Activated CD4-positive, alpha-beta memory T cell treated with anti-CD3 and anti-CD28 coated beads, Interleukin-2, amount 10 ng/mL, durations not matched to agents 7 days and 5 days (primary cell): Measurements from ENCODE around the gene MAD1L1. TPM values are rescaled to one million over a fixed set of nuclear protein-coding genes. Genes with fewer than 3 reads are reported as not detected.
A peak's percentile ranks its signal among the peaks of the same experiment; 100 is the strongest.

ENCODE experiments used
- CTCF ChIA-PET: fragments of 350-600 bp; sonication (Branson Sonifier 250); formaldehyde crosslinking; loops from one replicate; lab custom pipeline; 2021; ENCODE audit warnings: antibody characterized with exemption, inconsistent platforms; lab: Charles Lee
- POLR2A ChIA-PET: fragments of 350-600 bp; sonication (Branson Sonifier 250); formaldehyde crosslinking; loops from one replicate; lab custom pipeline; 2021; ENCODE audit warnings: antibody characterized with exemption; lab: Charles Lee
- DNase-seq: peaks from one replicate; pipeline ENCODE4 v3.0.0-alpha.2; 2020
- H3K27ac Mint-ChIP-seq: one replicate; pipeline ENCODE4 v1.8.0; 2021; ENCODE audit warnings: mild to moderate bottlenecking, mixed read lengths
- H3K27me3 Mint-ChIP-seq: one replicate; pipeline ENCODE4 v1.8.0; 2021; ENCODE audit warnings: mixed read lengths
- H3K36me3 Mint-ChIP-seq: one replicate; pipeline ENCODE4 v1.8.0; 2021; ENCODE audit warnings: low read depth, mixed read lengths
- H3K4me1 Mint-ChIP-seq: one replicate; pipeline ENCODE4 v1.8.0; 2021; ENCODE audit warnings: mixed read lengths
- H3K4me3 Mint-ChIP-seq: one replicate; pipeline ENCODE4 v1.8.0; 2021; ENCODE audit warnings: mild to moderate bottlenecking, mixed read lengths
- H3K9me3 Mint-ChIP-seq: one replicate; pipeline ENCODE4 v1.8.0; 2021; ENCODE audit warnings: mixed read lengths
- total RNA-seq, 2 experiments: library from RNA; stranded (reverse); gene quantifications; one replicate each; pipeline ENCODE4 v1.2.3, GENCODE V29; 2021

MAD1L1 gene
- total RNA-seq, 2 experiments from 2014 or later, result 120 to 136 TPM

DNA sequence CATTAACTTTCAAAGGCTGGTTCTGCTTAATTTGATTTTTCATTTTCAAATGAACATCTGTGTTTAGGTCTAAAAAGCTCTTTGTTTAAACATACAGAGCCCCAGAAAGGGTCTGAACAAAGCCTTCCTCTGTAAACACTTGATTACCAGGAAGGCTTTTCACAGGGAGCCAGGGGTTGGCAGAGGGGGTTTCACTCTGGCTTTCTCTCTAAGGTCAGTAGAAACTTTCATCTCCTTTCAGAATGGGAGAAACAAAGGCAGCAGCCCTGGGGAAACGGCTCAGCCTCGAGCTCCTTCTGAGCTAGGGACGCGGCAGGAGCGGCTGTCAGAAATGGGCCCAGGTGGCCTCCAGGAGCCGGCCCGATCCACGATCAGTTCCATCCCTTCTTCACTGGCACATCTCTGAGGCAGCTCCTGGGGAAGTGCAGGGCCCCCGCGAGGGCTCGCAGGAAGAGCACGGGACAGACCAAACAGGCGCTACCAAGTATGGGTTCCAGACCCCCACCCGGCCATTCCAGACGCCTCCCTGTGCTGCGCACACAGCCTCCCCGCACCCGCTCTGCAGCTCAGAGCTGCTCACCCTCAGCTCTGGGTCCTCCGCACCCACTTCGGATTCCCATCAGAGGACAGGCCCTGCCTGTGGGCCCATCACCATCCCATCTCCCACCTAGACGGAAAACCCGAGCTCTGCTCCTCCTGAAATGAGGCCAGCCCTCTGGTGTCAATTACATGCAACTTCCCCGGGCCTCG lies 124.1 kb downstream of the MAD1L1 start:
- DNase-seq, result no peak
- no peak overlapping the region for H3K27ac Mint-ChIP-seq
- H3K4me1 Mint-ChIP-seq, result peaks cover 36% of the 10 kb centered on the region
- ChIA-PET POLR2A (no interaction called here), CTCF (interaction anchor here (1.3 to 1.5 kb wide), 2 partner anchors 9 to 11 kb away, joined by 3 read pairs; no protein-coding TSS in a partner anchor)
- peaks cover 2% of the 10 kb centered on the region for H3K36me3 Mint-ChIP-seq
- no peaks in the 10 kb centered on the region for H3K27me3 Mint-ChIP-seq
- no peaks in the 10 kb centered on the region for H3K9me3 Mint-ChIP-seq
- no peak overlapping the region for H3K4me3 Mint-ChIP-seq

GRCh38 chr7:2108071-2108455 lies 124.7 kb downstream of the MAD1L1 start:
- Mint-ChIP-seq H3K27me3 (no peaks in the 10 kb centered on the region), H3K4me3 (no peak overlapping the region), H3K4me1 (peaks cover 36% of the 10 kb centered on the region), H3K27ac (no peak overlapping the region), H3K9me3 (no peaks in the 10 kb centered on the region), H3K36me3 (no peaks in the 10 kb centered on the region)
- CTCF ChIA-PET, result interaction anchor here (1.3 to 1.5 kb wide), 2 partner anchors 9 to 12 kb away, joined by 3 read pairs; no protein-coding TSS in a partner anchor
- POLR2A ChIA-PET, result no interaction called here
- DNase-seq, result no peak

DNA sequence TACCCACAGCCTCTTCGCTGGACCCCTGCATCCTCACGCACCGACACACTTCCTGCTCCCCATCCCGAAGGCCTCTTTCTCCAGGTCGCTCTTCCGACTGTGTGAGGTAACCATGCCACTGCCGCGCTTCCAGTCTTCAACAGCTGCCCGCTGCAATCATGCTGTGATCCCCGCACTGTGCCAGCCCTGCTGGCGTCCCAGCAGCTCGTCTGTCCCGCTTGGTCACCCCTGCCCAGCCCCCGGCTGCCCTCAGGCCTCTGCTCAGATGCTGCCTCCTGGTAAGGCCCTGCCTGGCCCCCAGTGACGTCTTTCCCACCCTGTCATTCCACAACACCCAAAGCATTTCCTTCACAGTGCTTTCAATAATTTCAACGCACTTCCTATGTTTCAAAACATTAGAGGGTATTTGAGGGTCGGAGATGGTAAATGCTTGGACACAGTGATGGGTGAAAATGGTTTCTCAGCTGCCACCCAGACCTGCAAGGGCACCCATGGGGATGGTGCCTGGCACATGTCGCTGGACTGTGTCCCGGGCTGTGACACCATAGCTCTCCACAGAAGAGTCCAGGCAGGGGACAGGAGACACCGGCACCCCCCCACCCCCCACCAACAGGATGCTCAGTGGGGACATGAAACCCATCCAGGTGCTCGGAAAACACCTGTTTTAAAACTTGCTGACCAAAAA lies 125.2 kb downstream of the MAD1L1 start:
- POLR2A ChIA-PET, result no interaction called here
- peaks cover 3% of the 10 kb centered on the region for H3K36me3 Mint-ChIP-seq

GRCh38 chr7:2106924-2107323 lies 125.8 kb downstream of the MAD1L1 start:
- DNase-seq, result no peak
- Mint-ChIP-seq H3K27me3 (no peaks in the 10 kb centered on the region), H3K4me3 (no peak overlapping the region), H3K36me3 (peaks cover 6% of the 10 kb centered on the region), H3K4me1 (peaks cover 34% of the 10 kb centered on the region), H3K27ac (no peak overlapping the region), H3K9me3 (no peaks in the 10 kb centered on the region)
- ChIA-PET POLR2A (no interaction called here), CTCF (no interaction called here)

More for the DNA sequence above, 125.2 kb downstream of the MAD1L1 start:
- Mint-ChIP-seq H3K27me3 (no peaks in the 10 kb centered on the region), H3K4me3 (no peak overlapping the region), H3K9me3 (no peaks in the 10 kb centered on the region), H3K27ac (no peak overlapping the region), H3K4me1 (peaks cover 35% of the 10 kb centered on the region)
- CTCF ChIA-PET, result interaction anchor here (1.5 kb wide), 1 partner anchor 8 kb away, joined by 3 read pairs; no protein-coding TSS in a partner anchor
- DNase-seq, result no peak

DNA sequence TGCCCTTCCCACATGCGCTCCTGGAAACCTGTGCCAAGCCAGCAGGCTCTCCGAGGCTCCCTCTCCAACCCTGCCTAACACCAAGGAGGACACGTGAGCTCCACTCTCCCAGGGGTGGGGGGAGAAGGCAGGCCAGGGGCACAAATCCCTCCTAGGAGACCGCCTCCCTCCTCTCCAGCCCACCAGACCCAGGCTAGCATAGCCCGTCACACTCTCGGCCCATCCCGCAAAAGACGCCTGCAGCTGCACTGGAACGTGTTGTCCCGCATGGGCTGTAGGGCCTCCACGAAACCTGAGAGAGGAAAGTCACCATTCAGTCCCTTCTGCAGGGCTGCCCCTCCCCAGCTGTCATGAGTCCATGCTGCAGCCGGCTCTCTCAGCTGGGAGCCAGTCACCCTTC lies 126.3 kb downstream of the MAD1L1 start:
- CTCF ChIA-PET, result no interaction called here
- POLR2A ChIA-PET, result no interaction called here

GRCh38 chr7:2105917-2106316 lies 126.8 kb downstream of the MAD1L1 start:
- Mint-ChIP-seq H3K9me3 (no peaks in the 10 kb centered on the region), H3K4me3 (no peak overlapping the region), H3K36me3 (peaks cover 6% of the 10 kb centered on the region), H3K27me3 (no peaks in the 10 kb centered on the region), H3K27ac (no peak overlapping the region), H3K4me1 (peaks cover 28% of the 10 kb centered on the region)
- POLR2A ChIA-PET, result no interaction called here
- no peak for DNase-seq
- CTCF ChIA-PET, result no interaction called here

More for the DNA sequence above, 126.3 kb downstream of the MAD1L1 start:
- peaks cover 6% of the 10 kb centered on the region for H3K36me3 Mint-ChIP-seq
- no peak overlapping the region for H3K27ac Mint-ChIP-seq
- H3K27me3 Mint-ChIP-seq, result no peaks in the 10 kb centered on the region
- H3K4me1 Mint-ChIP-seq, result peaks cover 31% of the 10 kb centered on the region
- DNase-seq, result no peak
- H3K9me3 Mint-ChIP-seq, result no peaks in the 10 kb centered on the region
- no peak overlapping the region for H3K4me3 Mint-ChIP-seq

DNA sequence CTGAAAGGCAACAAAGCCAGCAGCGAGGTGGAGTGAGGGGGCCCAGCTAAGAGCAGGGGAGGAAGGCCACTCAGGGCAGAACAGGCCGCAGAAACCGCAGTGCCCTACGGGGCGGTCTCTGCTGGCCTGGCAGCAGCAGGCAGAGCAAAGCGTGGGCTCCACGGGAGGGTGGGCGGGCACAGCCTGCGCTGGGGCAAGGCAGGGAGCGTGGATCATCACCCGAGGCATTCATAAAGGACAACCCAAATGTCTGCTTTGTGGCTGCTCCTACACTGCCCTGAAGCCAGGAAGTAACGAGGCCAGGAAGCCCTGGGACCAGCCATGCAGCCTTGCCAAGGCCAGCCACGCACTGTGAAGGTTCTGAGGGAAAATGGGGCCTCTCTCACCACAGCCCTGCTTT lies 127.5 kb downstream of the MAD1L1 start:
- ChIA-PET POLR2A (no interaction called here), CTCF (interaction anchor here (1.0 kb wide), 1 partner anchor 15 kb away, joined by 3 read pairs; no protein-coding TSS in a partner anchor)
- peaks cover 6% of the 10 kb centered on the region for H3K36me3 Mint-ChIP-seq
- H3K27me3 Mint-ChIP-seq, result no peaks in the 10 kb centered on the region
- H3K9me3 Mint-ChIP-seq, result no peaks in the 10 kb centered on the region
- no peak overlapping the region for H3K4me3 Mint-ChIP-seq
- no peak for DNase-seq
- H3K27ac Mint-ChIP-seq, result no peak overlapping the region
- peaks cover 22% of the 10 kb centered on the region for H3K4me1 Mint-ChIP-seq

GRCh38 chr7:2104716-2105115 lies 128.0 kb downstream of the MAD1L1 start:
- peaks cover 6% of the 10 kb centered on the region for H3K36me3 Mint-ChIP-seq
- DNase-seq, result no peak
- H3K4me1 Mint-ChIP-seq, result peaks cover 21% of the 10 kb centered on the region
- no peak overlapping the region for H3K4me3 Mint-ChIP-seq
- no peaks in the 10 kb centered on the region for H3K27me3 Mint-ChIP-seq
- ChIA-PET POLR2A (no interaction called here), CTCF (interaction anchor here (1.0 kb wide), 1 partner anchor 15 kb away, joined by 3 read pairs; no protein-coding TSS in a partner anchor)
- no peaks in the 10 kb centered on the region for H3K9me3 Mint-ChIP-seq
- no peak overlapping the region for H3K27ac Mint-ChIP-seq

DNA sequence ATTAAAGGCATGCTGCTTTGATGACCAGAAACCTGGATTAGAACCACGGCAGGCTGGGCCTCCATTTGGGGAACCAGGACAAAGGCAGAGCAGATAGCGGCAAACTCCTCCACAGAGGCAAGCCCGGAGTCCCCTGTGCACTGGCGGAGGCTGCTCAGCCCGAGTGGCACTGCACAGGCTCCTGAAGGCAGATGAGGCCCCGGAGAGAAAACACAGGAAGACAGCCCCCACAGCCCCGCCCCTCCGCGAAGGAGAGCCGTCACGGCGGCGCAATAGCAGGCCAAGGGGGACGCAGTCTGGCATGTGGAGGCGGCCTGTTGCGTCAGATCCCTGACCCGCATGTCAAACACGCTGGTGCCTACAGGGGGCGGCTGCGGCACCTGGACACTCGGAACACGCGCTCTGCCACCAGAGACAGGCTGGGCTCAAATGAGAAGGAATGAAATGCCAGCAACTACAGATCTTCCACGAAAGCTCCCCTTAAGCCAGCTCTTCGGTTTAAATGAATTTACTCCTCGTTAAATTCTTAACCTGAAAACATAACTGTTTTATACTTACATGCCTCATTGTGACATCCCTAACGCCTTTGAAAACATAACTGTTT lies 128.5 kb downstream of the MAD1L1 start:
- Mint-ChIP-seq H3K27ac (no peak overlapping the region), H3K4me3 (no peak overlapping the region), H3K9me3 (no peaks in the 10 kb centered on the region), H3K27me3 (no peaks in the 10 kb centered on the region), H3K4me1 (peaks cover 24% of the 10 kb centered on the region), H3K36me3 (peaks cover 6% of the 10 kb centered on the region)
- DNase-seq, result peak; percentile 65
- POLR2A ChIA-PET, result no interaction called here
- CTCF ChIA-PET, result interaction anchor here (1.0 kb wide), 1 partner anchor 16 kb away, joined by 3 read pairs; no protein-coding TSS in a partner anchor

- POLR2A ChIA-PET, result no interaction called here
- peaks cover 29% of the 10 kb centered on the region for H3K4me1 Mint-ChIP-seq
- H3K27me3 Mint-ChIP-seq, result no peaks in the 10 kb centered on the region
- CTCF ChIA-PET, result no interaction called here
- H3K36me3 Mint-ChIP-seq, result peaks cover 6% of the 10 kb centered on the region
- H3K27ac Mint-ChIP-seq, result no peak overlapping the region
- H3K4me3 Mint-ChIP-seq, result no peak overlapping the region
- H3K9me3 Mint-ChIP-seq, result no peaks in the 10 kb centered on the region
- DNase-seq, result no peak
Observed at GRCh38 chr7:2103071-2103898, 129.5 kb downstream of the MAD1L1 start.

DNA sequence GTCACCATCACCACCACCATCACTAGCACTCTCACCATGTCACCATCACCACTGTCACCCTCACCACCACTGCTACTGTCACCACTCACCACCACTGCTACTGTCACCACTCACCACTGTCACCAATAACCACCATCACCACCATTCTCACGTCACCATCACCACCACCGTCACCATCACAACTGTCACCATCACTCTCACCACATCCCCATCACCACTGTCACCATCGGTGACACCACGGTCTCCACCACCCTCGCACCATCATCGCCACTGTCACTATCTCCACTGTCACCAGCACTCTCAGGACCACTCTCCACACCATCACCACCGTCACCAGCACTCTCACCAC lies 130.4 kb downstream of the MAD1L1 start:
- peak overlapping the region; percentile 31 for H3K27ac Mint-ChIP-seq

GRCh38 chr7:2101630-2102374 lies 130.9 kb downstream of the MAD1L1 start:
- no peak for DNase-seq
- ChIA-PET POLR2A (no interaction called here), CTCF (no interaction called here)
- Mint-ChIP-seq H3K27ac (peak overlapping the region; percentile 31), H3K9me3 (no peaks in the 10 kb centered on the region), H3K36me3 (peaks cover 6% of the 10 kb centered on the region), H3K4me1 (peaks cover 29% of the 10 kb centered on the region), H3K27me3 (no peaks in the 10 kb centered on the region), H3K4me3 (peak overlapping the region; percentile 37)

More for the DNA sequence above, 130.4 kb downstream of the MAD1L1 start:
- Mint-ChIP-seq H3K9me3 (no peaks in the 10 kb centered on the region), H3K27me3 (no peaks in the 10 kb centered on the region), H3K36me3 (peaks cover 6% of the 10 kb centered on the region), H3K4me3 (peak overlapping the region; percentile 37), H3K4me1 (peaks cover 29% of the 10 kb centered on the region)
- POLR2A ChIA-PET, result no interaction called here
- no peak for DNase-seq
- CTCF ChIA-PET, result no interaction called here
